C4-2B (cell line): ENCODE data around the gene SNAPC1.

Source experiments
- CTCF ChIP-seq: fragments of 450-650 bp; conservative IDR thresholded peaks from 2 replicates; pipeline ENCODE4 v1.5.1; 2017; ENCODE audit warnings: mild to moderate bottlenecking
- ZFX ChIP-seq: fragments of 450-650 bp; IDR thresholded peaks from 2 replicates; pipeline ENCODE4 v1.6.1; 2017

DNA sequence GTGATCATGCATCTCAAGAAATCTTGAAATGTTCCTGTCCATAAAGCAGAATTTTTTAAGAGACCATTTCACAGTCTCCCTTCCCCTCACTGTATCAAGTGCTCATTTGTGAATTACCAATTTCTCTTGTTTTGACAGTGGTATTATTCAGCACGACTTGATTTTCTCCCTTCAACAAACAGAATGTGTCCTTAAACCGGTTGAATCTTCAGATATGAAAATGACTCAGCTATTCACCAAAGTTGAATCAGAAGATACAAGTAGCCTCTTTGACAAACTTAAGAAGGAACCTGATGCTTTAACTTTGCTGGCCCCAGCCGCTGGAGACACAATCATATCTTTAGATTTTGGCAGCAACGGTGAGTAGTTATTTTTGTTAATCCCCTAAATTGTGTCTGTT, 25.5 kb upstream of the SNAPC1 start:
- TF ChIP-seq CTCF (no peak), ZFX (no peak)
